Choroid plexus epithelial cell (primary cell): ENCODE measurements around the gene PCDHA12.
A peak's percentile ranks its signal among the peaks of the same experiment; 100 is the strongest.
"Not testable (repeated sequence)": the region's sequence is repeated elsewhere in the genome, so short reads cannot be mapped to it uniquely, and the experiment has no call there.

ENCODE experiments used
- DNase-seq: peaks from one replicate; pipeline ENCODE4 v3.0.0-alpha.2; 2010; ENCODE audit warnings: low read depth
- H3K4me3 ChIP-seq: 2 replicates; pipeline ENCODE4 v1.5.1; 2011; ENCODE audit warnings: low read depth, mild to moderate bottlenecking, control low read depth, low read length, moderate library complexity
- TF ChIP-seq, protein P1 (sequence below): conservative IDR thresholded peaks from 2 replicates; pipeline ENCODE4 v1.5.1; 2011; ENCODE audit warnings: low read depth, mild to moderate bottlenecking, control low read depth, inconsistent platforms, low read length, moderate library complexity

Gene PCDHA12, protein sequence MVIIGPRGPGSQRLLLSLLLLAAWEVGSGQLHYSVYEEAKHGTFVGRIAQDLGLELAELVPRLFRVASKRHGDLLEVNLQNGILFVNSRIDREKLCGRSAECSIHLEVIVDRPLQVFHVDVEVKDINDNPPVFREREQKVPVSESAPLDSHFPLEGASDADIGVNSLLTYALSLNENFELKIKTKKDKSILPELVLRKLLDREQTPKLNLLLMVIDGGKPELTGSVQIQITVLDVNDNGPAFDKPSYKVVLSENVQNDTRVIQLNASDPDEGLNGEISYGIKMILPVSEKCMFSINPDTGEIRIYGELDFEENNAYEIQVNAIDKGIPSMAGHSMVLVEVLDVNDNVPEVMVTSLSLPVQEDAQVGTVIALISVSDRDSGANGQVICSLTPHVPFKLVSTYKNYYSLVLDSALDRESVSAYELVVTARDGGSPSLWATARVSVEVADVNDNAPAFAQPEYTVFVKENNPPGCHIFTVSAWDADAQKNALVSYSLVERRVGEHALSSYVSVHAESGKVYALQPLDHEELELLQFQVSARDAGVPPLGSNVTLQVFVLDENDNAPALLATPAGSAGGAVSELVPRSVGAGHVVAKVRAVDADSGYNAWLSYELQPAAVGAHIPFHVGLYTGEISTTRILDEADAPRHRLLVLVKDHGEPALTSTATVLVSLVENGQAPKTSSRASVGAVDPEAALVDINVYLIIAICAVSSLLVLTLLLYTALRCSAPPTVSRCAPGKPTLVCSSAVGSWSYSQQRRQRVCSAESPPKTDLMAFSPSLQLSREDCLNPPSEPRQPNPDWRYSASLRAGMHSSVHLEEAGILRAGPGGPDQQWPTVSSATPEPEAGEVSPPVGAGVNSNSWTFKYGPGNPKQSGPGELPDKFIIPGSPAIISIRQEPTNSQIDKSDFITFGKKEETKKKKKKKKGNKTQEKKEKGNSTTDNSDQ

DNA sequence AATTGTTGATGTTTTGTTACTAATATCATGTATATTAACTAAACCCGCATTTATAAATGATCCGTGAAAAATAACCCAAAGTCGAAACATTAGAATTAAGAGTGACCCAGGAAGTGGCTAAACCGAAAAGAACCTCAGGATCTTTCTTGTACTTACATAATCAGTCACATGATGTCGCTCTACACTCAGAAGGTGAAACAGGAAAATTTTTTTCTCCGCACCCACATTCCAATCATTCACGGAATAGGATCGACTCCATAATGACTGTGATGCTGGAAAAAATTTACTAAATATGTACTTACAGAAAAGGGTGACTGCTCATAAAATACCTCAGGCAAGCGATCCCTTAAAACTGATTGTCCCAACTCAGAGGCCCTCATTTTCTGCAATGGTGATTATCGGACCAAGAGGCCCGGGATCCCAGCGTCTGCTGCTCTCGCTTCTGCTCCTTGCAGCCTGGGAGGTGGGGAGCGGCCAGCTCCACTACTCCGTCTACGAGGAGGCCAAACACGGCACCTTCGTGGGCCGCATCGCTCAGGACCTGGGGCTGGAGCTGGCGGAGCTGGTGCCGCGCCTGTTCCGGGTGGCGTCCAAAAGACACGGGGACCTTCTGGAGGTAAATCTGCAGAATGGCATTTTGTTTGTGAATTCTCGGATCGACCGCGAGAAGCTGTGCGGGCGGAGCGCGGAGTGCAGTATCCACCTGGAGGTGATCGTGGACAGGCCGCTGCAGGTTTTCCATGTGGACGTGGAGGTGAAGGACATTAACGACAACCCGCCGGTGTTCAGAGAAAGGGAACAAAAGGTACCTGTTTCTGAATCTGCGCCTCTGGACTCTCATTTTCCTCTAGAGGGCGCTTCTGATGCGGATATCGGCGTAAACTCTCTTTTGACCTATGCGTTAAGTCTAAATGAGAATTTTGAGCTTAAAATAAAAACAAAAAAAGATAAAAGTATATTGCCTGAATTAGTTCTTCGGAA is at the start of gene PCDHA12:
Gene PCDHA12 (plus strand): TSS at position 224 of the 981 bp plus-strand sequence. CDS start 165 bp downstream, at position 389.
- TF ChIP-seq, protein P1, sequence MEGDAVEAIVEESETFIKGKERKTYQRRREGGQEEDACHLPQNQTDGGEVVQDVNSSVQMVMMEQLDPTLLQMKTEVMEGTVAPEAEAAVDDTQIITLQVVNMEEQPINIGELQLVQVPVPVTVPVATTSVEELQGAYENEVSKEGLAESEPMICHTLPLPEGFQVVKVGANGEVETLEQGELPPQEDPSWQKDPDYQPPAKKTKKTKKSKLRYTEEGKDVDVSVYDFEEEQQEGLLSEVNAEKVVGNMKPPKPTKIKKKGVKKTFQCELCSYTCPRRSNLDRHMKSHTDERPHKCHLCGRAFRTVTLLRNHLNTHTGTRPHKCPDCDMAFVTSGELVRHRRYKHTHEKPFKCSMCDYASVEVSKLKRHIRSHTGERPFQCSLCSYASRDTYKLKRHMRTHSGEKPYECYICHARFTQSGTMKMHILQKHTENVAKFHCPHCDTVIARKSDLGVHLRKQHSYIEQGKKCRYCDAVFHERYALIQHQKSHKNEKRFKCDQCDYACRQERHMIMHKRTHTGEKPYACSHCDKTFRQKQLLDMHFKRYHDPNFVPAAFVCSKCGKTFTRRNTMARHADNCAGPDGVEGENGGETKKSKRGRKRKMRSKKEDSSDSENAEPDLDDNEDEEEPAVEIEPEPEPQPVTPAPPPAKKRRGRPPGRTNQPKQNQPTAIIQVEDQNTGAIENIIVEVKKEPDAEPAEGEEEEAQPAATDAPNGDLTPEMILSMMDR = no peak
- H3K4me3 ChIP-seq = no peak within 1 kb of the TSS
- no peak for DNase-seq

DNA sequence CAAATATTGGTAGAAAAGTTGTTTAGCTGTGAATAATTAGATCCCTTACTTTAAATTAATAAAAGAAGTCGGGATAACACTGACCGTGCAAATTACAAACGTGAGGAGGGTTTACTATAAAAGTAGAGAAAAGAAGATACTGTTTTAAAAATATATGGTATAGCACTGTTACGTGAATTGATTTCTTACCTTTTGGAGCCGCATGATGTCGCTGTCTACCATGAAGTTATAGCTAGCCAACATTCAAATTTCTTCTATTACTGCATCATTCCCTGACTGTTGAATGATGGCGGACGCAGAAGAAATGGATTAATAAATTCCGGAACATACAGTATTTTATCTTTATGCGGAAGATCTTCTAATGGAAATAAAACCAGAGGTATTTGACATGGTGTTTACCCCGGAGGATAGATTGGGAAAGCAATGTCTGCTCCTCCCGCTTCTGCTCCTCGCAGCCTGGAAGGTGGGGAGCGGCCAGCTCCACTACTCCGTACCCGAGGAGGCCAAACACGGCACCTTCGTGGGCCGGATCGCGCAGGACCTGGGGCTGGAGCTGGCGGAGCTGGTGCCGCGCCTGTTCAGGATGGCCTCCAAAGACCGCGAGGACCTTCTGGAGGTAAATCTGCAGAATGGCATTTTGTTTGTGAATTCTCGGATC is 47.3 kb upstream of the PCDHA12 start, which contains the start of gene PCDHA6:
Gene PCDHA6 (plus strand): TSS at position 257 of the 658 bp plus-strand sequence. CDS start 132 bp downstream, at position 389.
- TF ChIP-seq, protein P1 = no peak
- H3K4me3 ChIP-seq = no peak within 1 kb of the TSS
- DNase-seq = peak; percentile 3

DNA sequence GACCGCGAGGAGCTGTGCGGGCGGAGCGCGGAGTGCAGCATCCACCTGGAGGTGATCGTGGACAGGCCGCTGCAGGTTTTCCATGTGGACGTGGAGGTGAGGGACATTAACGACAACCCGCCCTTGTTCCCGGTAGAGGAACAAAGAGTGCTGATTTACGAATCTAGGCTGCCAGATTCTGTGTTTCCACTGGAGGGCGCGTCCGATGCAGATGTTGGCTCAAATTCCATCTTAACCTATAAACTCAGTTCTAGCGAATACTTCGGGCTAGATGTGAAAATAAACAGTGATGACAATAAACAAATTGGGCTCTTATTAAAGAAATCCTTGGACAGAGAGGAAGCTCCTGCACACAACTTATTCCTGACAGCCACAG is 46.8 kb upstream of the PCDHA12 start:
- no peak overlapping the region for H3K4me3 ChIP-seq

DNA sequence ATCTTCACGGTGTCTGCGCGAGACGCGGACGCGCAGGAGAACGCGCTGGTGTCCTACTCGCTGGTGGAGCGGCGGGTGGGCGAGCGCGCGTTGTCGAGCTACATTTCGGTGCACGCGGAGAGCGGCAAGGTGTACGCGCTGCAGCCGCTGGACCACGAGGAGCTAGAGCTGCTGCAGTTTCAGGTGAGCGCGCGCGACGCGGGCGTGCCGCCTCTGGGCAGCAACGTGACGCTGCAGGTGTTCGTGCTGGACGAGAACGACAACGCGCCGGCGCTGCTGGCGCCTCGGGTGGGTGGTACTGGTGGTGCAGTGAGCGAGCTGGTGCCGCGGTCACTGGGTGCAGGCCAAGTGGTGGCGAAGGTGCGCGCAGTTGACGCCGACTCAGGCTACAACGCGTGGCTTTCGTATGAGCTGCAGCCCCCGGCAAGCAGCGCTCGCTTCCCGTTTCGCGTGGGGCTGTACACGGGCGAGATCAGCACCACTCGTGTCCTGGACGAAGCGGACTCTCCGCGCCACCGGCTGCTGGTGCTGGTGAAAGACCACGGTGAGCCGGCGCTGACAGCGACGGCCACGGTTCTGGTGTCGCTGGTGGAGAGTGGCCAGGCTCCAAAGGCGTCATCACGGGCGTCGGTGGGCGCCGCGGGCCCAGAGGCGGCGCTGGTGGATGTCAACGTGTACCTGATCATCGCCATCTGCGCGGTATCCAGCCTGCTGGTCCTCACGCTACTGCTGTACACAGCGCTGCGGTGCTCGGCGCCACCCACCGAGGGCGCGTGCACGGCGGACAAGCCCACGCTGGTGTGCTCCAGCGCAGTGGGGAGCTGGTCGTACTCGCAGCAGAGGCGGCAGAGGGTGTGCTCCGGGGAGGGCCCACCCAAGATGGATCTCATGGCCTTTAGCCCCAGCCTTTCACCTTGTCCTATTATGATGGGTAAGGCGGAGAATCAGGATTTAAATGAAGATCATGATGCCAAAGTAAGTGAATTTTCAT is 45.3 kb upstream of the PCDHA12 start:
- DNase-seq = not testable (repeated sequence)

More for the DNA sequence above, 46.8 kb upstream of the PCDHA12 start:
- DNase-seq = no peak
- TF ChIP-seq, protein P1 = no peak

DNA sequence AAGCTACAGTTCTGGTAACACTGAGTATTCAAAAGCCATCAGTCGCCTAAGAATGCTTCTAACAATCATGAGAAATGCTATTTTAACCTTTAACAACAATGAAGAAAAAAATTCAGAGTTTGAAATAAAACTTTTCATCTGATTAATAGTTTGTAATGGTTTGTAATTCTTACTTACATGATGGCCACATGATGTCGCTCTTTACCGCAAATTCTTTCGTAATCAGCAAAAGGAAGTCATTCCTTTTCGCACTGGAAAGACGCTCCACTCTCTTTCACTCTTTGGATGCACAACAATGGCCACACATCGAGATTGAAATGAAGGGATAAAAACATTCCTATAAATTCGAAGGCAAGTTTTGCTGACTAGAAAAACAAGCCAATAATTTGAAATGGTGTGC is 41.1 kb upstream of the PCDHA12 start, which contains the start of gene PCDHA7:
Gene PCDHA7 (plus strand): TSS at position 277 of the 400 bp plus-strand sequence. CDS start 115 bp downstream, at position 392.
- no peak within 1 kb of the TSS for H3K4me3 ChIP-seq
- DNase-seq = no peak
- TF ChIP-seq, protein P1 = no peak

More for the DNA sequence above, 45.3 kb upstream of the PCDHA12 start:
- H3K4me3 ChIP-seq = not testable (repeated sequence)

DNA sequence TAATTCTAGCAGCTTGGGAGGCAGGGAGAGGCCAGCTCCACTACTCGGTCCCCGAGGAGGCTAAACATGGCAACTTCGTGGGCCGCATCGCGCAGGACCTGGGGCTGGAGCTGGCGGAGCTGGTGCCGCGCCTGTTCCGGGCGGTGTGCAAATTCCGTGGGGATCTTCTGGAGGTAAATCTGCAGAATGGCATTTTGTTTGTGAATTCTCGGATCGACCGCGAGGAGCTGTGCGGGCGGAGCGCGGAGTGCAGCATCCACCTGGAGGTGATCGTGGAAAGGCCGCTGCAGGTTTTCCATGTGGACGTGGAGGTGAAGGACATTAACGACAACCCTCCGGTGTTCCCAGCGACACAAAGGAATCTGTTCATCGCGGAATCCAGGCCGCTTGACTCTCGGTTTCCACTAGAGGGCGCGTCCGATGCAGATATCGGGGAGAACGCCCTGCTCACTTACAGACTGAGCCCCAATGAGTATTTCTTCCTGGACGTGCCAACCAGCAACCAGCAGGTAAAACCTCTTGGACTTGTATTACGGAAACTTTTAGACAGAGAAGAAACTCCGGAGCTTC is 40.6 kb upstream of the PCDHA12 start:
- not testable (repeated sequence) for H3K4me3 ChIP-seq, DNase-seq
